NCI-H748 (cell line): ENCODE results near the gene AMIGO1.

ENCODE experiments used
- DNase-seq: peaks from one replicate; lab custom pipeline; 2025; ENCODE audit not compliant: unreplicated experiment; lab: John Stamatoyannopoulos, UW

Gene AMIGO1

DNA sequence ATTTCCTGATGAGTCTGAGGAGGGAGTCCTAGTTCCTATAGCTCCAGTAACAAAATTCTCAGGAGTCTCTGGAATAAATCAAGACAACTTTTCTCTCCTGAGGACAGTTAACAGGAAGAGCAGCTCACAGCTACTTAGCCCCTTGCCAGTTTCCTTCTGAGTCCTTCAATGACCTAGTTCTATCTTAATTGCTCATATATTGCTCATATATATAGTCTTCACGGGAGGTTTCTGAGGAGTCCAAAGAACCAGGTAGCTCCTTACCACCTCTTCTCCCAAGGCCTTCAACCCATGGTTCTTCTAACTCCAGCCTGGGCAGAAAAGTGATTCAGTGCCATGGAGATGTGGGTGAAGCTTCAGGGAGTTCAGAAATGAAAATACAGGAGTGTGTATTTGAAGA is 4.6 kb downstream of the AMIGO1 start:
- no peak for DNase-seq

DNA sequence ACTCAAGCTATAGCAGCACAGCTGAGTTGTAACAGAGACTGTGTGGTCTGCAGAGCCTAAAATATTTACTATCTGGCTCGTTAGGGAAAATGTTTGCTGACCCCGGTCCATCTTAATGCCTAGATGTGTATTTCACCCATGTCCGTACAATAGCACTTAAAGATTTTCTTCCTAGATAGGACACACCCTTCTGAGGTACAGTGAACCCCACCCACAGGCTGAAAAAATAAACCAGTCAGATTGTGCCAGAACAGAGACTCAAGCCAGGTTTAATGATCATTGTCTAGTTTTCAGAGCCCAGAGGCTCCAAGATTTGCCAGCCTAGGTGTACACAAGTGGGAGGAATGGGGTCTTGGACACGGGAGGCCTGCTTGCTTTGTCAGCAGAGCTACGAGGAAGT is 5.6 kb downstream of the AMIGO1 start:
- no peak for DNase-seq

DNA sequence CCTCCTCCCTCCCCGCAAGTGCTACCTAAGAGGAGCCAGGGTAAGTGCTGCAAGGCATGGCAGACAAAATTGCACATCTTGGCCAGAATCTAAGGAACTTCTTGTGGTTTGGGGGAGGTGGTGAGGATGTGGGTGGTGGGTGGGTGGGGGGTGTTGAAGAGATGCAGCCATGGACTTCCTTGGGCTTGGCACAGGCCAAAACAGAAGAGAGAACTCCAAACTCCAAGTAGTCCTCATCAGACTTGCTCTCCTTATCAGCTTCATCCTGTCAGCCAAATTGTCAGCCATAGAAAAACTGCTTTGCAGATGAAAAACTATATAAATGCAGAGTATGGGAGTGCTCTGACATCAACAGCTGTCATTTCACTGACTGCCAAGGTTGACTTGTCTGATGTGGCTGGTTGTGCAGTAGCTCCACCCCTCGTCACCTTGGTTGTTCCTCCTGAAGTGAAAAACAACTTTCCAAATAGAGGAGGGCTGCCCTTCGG is 7.1 kb downstream of the AMIGO1 start:
- DNase-seq: no peak

DNA sequence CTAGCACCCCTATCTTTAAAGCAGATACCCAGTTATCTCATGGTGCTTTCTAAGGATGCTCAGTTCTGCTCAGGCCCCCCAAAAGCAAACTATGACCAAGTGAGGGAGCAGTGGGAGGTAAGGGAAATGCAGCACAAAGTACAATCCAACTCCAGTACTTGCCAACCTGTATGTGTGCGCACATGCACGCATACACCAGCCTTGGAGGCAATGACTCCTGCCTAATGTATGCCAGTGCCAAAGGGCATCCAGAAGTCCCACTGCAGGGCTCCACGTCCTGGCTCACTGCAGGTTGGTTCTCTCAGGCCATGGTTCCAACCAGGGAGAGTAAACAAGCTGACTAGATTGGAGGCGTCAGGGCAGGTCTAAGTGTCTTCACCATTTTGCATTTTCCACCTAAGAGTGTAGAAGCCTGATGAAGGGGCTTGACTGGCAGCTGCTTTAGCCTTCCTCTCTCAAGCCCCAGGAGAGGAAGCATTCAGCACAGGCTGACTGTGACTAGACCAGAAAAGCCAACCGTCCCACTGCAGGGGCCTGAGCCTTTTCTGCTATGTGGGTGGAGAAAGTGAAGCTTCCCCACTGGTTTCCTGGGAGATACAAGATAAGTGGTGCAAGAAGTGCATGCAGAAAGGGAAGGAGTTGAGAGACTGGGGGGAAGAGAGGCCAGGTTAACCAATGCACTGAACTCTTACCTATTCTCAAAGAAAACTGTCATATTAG is 7.7 kb downstream of the AMIGO1 start:
- no peak for DNase-seq

DNA sequence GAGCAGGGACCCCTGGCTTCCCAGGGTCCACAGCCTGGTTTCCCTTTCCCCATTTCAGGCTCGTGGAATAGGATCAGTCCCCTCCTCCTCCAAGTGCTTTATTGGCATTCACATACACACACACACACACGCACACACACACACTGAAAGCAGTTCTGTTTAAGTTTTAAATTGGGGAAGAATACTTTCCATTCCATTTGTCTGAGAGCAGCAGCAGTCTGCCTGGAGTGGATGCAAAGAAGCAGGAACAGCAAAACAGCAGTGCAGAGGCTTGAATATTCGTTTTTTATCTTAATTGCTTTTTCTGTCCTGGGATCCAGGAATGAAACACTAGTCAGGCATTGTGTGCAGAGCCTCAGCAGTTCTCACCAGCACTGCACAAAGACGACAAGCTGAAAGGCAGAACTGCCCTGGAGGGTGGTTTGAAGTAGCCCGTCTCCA is 8.6 kb downstream of the AMIGO1 start:
- DNase-seq: no peak

DNA sequence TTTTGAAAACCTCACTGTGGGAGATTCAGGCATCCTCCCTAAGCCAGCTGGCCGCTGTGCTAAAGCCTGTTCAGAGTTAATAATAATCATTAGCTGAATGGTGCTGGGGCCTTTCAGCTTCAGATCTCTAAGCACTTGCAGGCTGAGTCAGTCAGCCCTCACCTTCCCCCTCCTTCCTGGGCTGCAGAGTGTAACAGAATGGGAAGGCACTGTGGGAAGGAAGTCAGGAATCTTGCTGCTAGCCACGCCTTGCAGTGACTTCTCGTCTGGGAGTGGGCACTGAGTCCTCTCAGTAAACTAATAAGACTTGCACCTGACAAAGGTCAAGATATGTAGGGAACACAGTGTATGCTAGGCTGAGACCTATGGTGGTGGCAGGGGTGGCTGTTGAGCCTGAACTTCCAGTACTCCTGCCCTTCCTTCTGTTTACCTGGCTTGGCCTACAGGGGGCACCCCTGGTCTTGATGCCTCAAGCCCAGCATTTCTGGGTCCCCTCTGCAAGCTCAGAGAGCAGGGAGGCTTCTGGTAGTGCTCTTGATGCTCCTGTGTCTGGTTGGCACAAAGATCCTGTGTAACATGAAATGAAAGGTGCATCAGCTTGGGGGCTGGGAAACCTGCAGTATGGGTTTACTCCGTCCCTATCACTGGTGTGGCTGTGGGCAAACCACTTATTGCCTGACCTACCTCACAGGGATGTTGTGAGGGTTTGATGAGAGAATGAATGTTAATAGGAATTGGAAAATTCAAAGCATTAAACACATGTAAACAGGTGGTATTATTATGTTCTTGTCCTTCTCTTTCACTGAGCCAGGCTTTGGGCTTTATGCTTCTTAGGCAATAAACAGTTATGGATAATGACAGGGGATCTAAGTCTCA is 9.6 kb downstream of the AMIGO1 start:
- peak; percentile 41 for DNase-seq

DNA sequence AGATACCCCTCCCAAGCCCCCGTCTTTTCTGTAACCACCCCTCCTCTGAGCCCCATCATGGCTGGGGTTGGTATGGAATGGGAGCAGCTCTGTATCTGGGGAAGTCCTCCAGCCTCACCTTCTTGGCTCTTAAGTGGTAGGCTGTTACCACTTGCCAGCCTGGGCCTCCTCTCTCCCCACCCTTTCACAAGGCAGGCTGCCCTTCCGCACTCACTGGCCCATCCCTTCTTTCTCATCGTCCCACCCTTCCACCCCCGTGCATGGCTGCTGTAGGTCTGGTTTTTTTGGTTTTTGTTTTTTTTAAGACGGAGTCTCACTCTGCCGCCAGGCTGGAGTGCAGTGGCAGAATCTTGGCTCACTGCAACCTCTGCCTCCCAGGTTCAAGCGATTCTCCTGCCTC is 10.4 kb downstream of the AMIGO1 start:
- DNase-seq: no peak

DNA sequence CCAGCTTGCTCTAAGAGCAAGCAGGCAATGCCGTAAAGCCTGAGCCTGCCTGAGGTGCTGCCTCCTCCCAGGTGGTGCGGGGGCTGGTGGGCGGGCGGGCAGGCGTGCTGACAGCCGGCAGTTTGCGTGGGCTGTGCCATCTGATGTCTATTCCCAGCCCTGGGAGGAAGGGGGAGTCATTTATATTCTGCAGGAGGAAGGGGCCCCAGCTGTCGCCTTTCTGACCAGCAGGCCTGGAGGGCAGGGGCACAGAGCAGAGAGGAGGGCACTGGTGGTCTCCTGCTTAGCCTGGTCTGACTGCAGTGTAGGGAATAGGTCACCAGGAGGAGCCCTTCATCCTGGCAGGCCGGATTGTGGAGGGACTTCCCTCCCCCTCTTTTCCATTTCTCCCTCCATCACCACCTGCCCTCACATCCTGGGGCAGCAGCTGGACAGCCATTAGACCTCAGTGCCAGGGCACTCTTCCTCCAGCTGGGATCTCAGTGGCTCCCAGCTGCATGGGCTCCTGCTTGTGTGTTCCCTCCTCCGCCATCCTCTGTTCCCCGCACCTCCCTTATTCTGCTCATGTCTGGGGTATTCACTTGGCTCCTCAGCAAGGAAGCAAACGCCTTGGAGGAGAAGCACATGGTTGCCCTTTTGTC is 11.2 kb downstream of the AMIGO1 start:
- peak; percentile 46 for DNase-seq

DNA sequence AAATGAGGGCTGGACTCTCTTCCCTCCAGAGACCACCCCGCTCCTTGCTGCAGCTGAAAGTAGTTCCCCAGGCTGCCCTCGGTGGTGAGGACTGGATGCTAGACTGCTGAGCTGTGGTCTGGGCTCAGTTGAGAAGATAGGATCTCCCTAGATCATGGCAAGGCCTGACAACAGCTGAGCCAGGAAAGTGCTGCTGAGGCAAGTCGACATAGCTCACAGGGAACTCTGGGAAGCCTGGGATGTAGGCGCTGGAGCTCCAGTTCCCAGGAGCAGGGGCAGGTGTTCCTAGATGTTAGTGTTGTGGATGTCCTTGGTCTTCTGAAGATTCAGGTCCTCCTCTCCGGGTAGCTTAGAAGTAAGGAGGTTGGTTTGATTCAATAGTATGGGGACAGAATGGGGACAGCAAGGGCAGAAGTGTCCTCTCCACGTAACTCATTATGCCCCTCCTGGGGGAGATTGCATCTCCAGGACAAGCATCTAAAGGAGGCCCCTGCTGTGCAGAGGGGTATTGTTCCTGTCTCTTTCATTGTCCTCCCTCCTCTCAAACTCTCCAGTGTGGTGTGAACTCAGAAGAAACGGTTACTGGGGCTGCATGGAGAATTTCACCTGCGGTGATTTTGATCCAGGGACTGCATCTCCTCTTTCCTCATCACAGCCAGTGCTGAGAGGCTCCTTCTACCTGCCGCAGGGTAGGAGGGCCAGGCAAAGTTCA is 11.9 kb downstream of the AMIGO1 start:
- no peak for DNase-seq

DNA sequence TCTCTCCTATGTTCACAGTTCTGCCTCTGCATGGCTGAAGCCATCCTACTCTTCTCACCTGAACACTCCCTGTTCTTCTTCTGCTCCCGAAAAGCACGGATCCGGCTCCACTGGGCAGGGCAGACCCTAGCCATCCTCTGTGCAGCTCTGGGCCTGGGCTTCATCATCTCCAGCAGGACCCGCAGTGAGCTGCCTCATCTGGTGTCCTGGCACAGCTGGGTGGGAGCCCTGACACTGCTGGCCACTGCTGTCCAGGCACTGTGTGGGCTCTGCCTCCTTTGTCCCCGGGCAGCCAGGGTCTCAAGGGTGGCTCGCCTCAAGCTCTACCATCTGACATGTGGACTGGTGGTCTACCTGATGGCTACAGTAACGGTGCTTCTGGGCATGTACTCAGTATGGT is 13.8 kb downstream of the AMIGO1 start:
- DNase-seq: no peak

DNA sequence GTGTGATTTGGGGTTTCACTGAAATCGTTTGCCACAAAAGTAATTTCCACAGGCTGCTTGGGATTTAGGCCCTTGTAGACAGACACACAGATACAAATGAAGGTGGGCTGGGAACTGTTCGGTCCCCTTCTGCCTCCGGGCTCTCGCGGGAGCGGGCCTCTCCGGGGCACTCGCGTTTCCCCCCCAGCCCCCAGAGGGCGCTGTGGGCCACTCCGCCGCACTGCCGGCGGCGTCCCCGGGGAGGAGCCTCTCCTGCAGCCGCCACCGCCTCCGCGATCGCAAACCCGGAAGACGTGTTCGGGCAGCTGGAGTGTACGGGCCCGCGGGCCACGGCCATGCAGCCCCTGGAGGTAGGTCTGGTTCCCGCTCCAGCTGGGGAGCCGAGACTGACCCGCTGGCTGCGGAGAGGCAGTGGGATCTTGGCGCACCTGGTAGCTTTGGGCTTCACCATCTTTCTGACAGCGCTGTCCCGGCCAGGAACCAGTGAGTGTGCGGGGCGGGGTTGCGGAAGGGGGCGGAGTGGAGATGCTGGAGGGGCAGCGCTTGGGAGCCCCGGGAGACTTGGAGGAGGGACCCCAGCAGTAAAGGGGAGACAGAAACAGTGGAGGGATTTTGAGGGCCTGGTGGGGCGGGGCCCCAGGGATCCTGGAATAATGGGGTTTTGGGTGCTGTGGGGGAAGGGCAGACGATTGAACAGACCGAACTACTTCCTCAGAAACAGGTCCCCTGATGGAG is 15.6 kb downstream of the AMIGO1 start, which contains the start of gene CYB561D1:
TSS of gene CYB561D1 (plus strand) at position 290 of the 735 bp plus-strand sequence. CDS start at position 336, 46 bp downstream.
- DNase-seq: peak; percentile 90

DNA sequence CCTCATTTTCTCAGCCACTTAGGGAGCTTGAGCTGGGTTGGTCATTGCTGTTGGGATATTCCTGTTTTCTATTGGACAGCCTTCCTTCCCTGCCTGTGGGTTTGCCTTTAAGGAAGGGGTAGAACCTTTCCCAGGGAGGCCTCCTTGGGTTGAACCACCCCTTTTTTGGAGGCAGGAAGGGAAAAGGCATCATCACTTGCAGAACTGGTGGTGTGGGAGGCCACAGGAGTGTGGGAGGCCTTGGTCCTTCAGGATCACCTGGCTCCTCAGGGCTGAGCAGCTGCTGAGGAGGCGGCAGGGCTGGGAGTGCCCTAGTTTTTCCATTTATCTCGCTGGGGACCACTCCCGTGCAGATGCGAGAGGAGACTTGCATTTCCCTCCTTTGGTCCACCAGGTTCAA is 16.3 kb downstream of the AMIGO1 start:
- no peak for DNase-seq

DNA sequence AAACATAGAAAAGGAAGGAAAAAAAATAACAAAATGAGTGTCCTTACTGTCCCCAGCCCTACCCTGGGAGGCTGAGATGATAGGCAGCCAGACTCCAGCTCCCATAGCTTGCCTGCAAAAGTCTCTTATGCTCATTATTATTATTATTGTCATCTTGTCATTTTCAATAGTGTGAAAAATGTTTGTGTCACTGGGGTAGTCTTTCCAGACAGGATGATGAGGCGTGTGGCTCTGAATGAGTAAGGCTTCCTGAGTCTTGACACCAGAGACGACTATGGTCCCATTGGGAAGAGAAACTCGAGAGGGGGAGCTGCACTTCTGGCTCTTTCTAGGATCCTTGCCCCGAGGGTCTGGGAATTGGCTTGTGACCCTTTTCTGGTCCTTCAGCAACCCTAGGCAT is 16.7 kb downstream of the AMIGO1 start:
- no peak for DNase-seq

DNA sequence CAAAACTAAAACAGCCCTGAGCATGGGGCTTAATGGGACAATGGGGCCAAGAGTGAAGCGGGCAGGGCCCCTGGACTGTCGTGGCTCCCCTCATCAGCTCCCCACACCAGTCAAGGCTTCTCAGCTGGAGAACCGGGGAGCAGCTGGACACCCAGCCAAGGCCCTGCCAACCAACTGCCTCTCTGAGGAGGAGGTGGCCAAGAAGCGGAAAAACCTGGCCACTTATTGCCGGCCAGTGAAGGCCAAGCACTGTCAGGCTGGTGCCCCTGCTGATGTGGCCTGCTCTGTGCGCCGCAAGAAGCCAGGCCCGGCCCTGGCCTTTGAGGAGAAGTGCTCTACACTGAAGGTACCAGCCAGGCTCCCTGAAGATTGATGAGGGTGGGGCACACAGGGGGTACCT is 18.2 kb downstream of the AMIGO1 start:
- no peak for DNase-seq

DNA sequence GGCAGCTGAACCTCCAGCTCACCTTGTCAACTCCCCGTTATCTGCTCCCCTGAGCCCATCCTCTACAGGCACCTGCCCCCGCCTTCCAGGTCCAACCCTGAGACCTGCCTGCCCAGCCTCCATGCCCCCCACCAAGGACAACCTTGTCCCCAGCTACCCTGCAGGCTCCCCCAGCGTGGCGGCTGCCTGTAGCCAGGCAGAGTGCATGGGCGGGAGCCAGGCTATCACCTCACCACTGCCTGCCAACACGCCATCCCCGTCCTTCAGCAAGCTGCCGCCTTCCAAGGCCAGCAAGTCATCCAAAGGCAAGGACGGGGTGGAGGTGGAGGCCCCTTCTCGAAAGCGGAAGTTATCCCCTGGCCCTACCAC is 18.6 kb downstream of the AMIGO1 start:
- no peak for DNase-seq

DNA sequence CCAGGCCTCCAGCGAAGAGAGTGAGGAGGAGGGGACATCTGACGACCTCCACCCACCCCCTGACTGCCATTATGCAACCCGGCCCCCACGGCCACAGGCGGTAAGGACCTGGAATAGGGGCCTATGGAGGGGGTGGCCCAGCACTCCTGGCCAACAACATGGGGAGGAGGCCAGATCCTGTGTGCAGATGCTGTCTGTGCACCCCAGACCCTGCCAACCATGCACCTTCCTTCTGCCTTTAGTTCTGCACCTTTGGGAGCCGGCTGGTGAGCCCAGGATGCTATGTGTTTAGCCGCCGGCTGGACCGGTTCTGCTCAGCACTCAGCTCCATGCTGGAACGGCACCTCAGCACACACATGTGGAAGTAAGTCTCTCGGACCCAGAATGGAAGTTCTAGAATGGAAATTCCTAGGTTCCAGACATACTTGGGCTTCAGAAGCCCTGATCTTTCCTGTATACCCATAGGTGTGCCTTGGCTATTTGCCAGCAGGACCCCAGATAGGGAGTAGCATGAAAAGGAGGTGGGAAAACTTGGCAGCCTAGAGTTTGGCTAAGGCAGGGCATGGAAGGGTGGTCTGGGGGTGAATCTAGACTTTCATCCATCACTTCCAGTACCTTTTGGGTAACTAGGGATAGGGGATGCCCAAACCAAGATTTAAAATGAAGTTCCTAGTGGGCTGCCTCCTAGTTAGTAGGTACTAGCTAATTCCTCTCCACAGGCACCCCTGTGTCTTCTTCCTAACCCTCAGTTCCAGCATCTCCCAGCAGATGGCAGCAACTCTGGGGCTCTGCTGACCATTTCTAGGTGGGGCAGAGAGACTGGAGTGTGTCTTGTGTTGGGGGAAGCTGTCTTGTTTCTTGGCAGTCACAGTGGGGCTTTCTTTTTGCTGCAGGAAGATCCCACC is 19.2 kb downstream of the AMIGO1 start:
- DNase-seq: peak; percentile 51

DNA sequence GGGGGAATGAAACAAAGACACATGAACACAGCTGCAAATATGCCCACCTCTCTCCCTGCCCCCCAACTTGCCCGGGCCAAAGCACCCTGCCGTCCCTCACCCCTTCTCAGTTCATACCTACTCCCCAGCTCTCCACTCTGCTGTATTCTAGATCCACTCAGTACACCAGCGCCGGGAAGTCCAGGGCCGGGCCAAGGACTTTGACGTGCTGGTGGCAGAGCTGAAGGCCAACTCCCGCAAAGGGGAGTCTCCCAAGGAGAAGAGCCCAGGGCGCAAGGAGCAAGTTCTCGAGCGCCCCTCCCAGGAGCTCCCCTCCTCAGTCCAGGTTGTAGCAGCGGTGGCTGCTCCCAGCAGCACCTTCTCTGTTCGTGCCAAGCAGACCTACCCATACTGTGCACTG is 20.8 kb downstream of the AMIGO1 start:
- DNase-seq: no peak

DNA sequence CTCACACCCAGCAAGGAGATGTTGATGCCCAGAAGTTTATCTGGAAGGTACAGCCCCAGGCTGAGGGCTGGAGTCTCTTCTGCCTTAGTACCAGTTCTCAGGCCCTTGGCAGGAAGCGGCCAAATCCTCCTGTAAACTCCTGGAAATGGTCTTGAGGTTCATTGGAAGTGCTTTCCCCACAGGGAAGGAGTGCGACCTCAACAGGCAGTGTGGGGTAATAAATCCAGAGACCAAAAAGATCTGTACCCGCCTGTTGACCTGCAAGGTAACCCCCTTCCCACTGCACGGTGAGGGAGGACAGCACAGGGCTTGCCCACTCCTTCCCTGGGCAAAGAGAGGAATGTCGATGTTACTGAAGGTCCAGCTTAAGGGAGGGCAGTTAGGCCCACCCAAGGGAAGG is 21.3 kb downstream of the AMIGO1 start:
- no peak for DNase-seq

DNA sequence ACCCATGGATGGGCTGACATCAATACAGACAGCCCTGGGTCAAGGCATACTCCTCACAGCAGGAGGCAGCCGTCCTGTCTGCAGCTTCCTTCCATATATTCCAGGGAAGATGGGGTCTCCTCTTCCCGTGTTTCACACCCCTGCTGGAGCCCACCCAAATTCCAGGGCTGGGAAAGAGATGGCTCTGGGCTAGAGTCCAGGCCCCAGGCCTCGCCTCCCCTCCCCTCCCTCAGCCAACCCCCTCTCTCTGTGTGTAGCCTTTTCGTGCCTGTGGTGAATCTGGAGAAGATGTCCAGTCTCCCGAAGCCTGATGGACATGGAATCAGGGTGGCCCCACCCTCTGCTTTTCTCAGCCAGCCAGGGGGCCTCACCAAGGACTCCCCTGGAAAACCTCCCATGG is 22.3 kb downstream of the AMIGO1 start:
- DNase-seq: no peak
